CD14-positive monocyte (primary cell): ENCODE measurements around the gene OLFML1. TPM values are rescaled to one million over a fixed set of nuclear protein-coding genes. Genes with fewer than 3 reads are reported as not detected.

Source experiments
- DNase-seq, 3 donors: peaks; one replicate each; pipeline ENCODE4 v3.0.0-alpha.2; 2011 to 2022
- H2AFZ ChIP-seq: 2 replicates; pipeline ENCODE4 v1.6.0; 2012; ENCODE audit warnings: mild to moderate bottlenecking, low read depth, low read length, inconsistent platforms; ENCODE audit not compliant: insufficient read depth, poor library complexity, severe bottlenecking
- H3K27ac ChIP-seq, 2 donors: 1 replicate in 1 of 2; 2 replicates in 1 of 2; pipeline ENCODE4 v1.5.1; 2012 to 2013; ENCODE audit warnings: low read length in 2 of 2, control low read depth in 1 of 2, inconsistent platforms in 1 of 2, low read depth in 1 of 2, mild to moderate bottlenecking in 1 of 2
- H3K27me3 ChIP-seq, 2 donors: one replicate each; pipeline versions ENCODE4 v1.6.0 to v1.6.1; 2011 to 2013; ENCODE audit warnings: low read length in 2 of 2; ENCODE audit not compliant: control insufficient read depth in 2 of 2, insufficient read depth in 2 of 2
- H3K36me3 ChIP-seq, 2 donors: replicated peaks in 1 of 2; 1 replicate in 1 of 2; 2 replicates in 1 of 2; pipeline versions ENCODE4 v1.5.1 to v1.6.1; 2012 to 2013; ENCODE audit warnings: low read length in 2 of 2, control low read depth in 1 of 2, inconsistent platforms in 1 of 2, mild to moderate bottlenecking in 1 of 2; ENCODE audit not compliant: insufficient read depth in 2 of 2, control insufficient read depth in 1 of 2
- H3K4me1 ChIP-seq, 2 donors: 1 replicate in 1 of 2; 2 replicates in 1 of 2; pipeline versions ENCODE4 v1.5.1 to v1.6.1; 2012 to 2013; ENCODE audit warnings: low read length in 2 of 2, control low read depth in 1 of 2, inconsistent platforms in 1 of 2, mild to moderate bottlenecking in 1 of 2, moderate library complexity in 1 of 2; ENCODE audit not compliant: insufficient read depth in 2 of 2, control insufficient read depth in 1 of 2
- H3K4me2 ChIP-seq: replicated peaks from 2 replicates; pipeline ENCODE3; 2012; ENCODE audit warnings: low read length, moderate library complexity, mild to moderate bottlenecking; ENCODE audit not compliant: poor library complexity, severe bottlenecking; ENCODE audit errors: extremely low read depth
- H3K4me3 ChIP-seq, 3 experiments: fragments of 200-600 bp in 1 of 3; sonication (generic) in 1 of 3; replicated peaks in 1 of 3; 1 replicate in 2 of 3; 2 replicates in 1 of 3; pipeline ENCODE4 v1.5.1; 2011 to 2013; ENCODE audit warnings: low read length in 3 of 3, mild to moderate bottlenecking in 3 of 3, control low read depth in 2 of 3, low read depth in 2 of 3, inconsistent platforms in 1 of 3, moderate library complexity in 1 of 3
- H3K79me2 ChIP-seq: 2 replicates; pipeline ENCODE4 v1.6.0; 2012; ENCODE audit warnings: mild to moderate bottlenecking, control low read depth, inconsistent platforms, low read length, moderate library complexity; ENCODE audit not compliant: insufficient read depth
- H3K9ac ChIP-seq: 2 replicates; pipeline ENCODE4 v1.6.0; 2017; ENCODE audit warnings: low read length, mild to moderate bottlenecking; ENCODE audit not compliant: insufficient read depth, poor library complexity, severe bottlenecking
- H3K9me3 ChIP-seq, 2 donors: replicated peaks in 1 of 2; 1 replicate in 1 of 2; 2 replicates in 1 of 2; pipeline versions ENCODE4 v1.5.1 to v1.6.1; 2012 to 2013; ENCODE audit warnings: low read length in 2 of 2, control low read depth in 1 of 2; ENCODE audit not compliant: control insufficient read depth in 1 of 2, insufficient read depth in 1 of 2
- H4K20me1 ChIP-seq: 2 replicates; pipeline ENCODE4 v1.6.0; 2012; ENCODE audit warnings: mild to moderate bottlenecking, low read length, control low read depth, moderate library complexity; ENCODE audit not compliant: insufficient read depth
- H3K27ac Mint-ChIP-seq, 7 donors: one replicate each; pipeline ENCODE4 v1.8.0; 2020; ENCODE audit warnings: mild to moderate bottlenecking in 7 of 7, mixed read lengths in 7 of 7, moderate library complexity in 6 of 7, inconsistent platforms in 2 of 7
- H3K27me3 Mint-ChIP-seq, 3 donors: one replicate each; pipeline ENCODE4 v1.8.0; 2021 to 2022; ENCODE audit warnings: low read depth in 3 of 3, mild to moderate bottlenecking in 3 of 3, mixed read lengths in 3 of 3, moderate library complexity in 3 of 3, inconsistent platforms in 1 of 3
- H3K36me3 Mint-ChIP-seq, 2 donors: one replicate each; pipeline ENCODE4 v1.8.0; 2020; ENCODE audit warnings: mixed read lengths in 2 of 2, inconsistent platforms in 1 of 2, mild to moderate bottlenecking in 1 of 2
- H3K4me1 Mint-ChIP-seq: one replicate; pipeline ENCODE4 v1.8.0; 2020; ENCODE audit warnings: mild to moderate bottlenecking, mixed read lengths
- H3K4me3 Mint-ChIP-seq, 2 donors: one replicate each; pipeline ENCODE4 v1.8.0; 2020; ENCODE audit warnings: mild to moderate bottlenecking in 2 of 2, mixed read lengths in 2 of 2, moderate library complexity in 1 of 2
- H3K9me3 Mint-ChIP-seq, 7 donors: one replicate each; pipeline ENCODE4 v1.8.0; 2020 to 2022; ENCODE audit warnings: mixed read lengths in 7 of 7, mild to moderate bottlenecking in 6 of 7, moderate library complexity in 6 of 7, inconsistent platforms in 2 of 7
- WGBS: methylation state at CpG from one replicate; pipeline ENCODE4 v1.1.5; 2013; ENCODE audit warnings: missing lambda C conversion rate; ENCODE audit not compliant: insufficient coverage; 5-methylcytosine and 5-hydroxymethylcytosine counted together
- intact Hi-C, 2 donors: fragments of 100-400 bp; cut with micrococcal nuclease; formaldehyde crosslinking; loops; one replicate each; pipeline versions ENCODE4 v1.15.0 to v1.15.1; 2023
- polyA plus RNA-seq, 3 donors: library from polyadenylated mRNA; depleted of rRNA in 1 of 3; unstranded in 2 of 3; stranded (reverse) in 1 of 3; fragments of 300-500 nt in 2 of 3; fragments of >200 nt in 1 of 3; fragmentation: Illumina TruSeq in 2 of 3; gene quantifications; 1 replicate in 2 of 3; 2 replicates in 1 of 3; pipeline ENCODE4 v1.2.3, GENCODE V29; 2012 to 2021
- TF ChIP-seq, protein P1 (sequence below): fragments of 200-600 bp; IDR thresholded peaks from one replicate; pipeline ENCODE4 v1.8.0; 2022; ENCODE audit warnings: antibody characterized with exemption, mild to moderate bottlenecking

Gene OLFML1
- polyA plus RNA-seq, 3 donors: 0.11 to 0.17 TPM; not detected in 1

DNA sequence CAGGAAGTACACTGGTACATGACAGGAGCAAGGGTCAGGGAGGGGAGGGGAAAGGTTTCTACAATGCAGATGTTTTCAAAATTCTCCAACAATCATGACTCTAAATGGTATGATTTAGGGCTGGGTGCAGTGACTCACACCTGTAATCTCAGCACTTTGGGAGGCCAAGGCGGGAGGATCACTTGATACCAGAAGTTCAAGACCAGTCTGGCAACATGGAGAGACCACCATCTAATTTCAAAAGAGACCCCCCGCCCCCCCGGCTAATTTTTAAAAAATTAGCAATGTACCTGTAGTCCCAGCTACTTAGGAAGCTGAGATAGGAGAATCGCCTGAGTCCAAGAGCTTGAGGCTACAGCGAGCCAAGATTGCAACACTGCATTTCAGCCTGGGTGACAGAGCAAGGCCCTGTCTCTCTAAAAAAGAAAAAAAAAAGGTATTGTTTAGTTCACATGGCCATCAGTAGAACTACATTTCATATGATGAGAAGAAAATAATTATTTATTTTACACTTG, 15.9 kb upstream of the OLFML1 start:
- H2AFZ ChIP-seq: no peak overlapping the region
- WGBS: 100% methylated on average over 4 of the region's 5 CpGs
- no peak overlapping the region for H3K4me3 Mint-ChIP-seq

DNA sequence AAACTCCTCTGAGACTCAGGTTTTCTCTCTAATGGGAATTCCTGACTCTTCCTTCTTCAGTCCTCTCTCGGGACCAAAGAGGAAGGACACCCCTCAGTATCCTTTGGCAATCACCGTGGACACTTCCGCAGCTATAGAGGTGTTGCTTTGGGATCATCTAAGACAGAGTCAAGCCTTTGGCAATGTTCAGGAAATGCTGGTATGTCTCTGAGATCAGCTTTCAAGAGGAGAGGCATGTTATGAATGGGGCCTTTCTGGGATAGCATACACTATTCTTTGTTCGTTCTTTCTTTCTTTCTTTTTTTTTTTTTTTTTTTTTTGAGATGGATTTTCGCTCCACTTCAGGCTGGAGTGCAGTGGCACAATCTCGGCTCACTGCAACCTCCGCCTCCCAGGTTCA, 14.2 kb upstream of the OLFML1 start:
- Histone ChIP-seq H2AFZ (no peak overlapping the region), H3K9ac (no peak overlapping the region), H3K36me3 (no peaks in the 10 kb centered on the region), H4K20me1 (no peaks in the 10 kb centered on the region), H3K4me1 (no peaks in the 10 kb centered on the region), H3K79me2 (no peaks in the 10 kb centered on the region), H3K4me2 (no peak overlapping the region), H3K4me3 (no peak overlapping the region), H3K27me3 (no peaks in the 10 kb centered on the region), H3K9me3 (no peaks in the 10 kb centered on the region), H3K27ac (no peak overlapping the region)
- WGBS: 100% methylated on average over 1 of the region's 7 CpGs
- Mint-ChIP-seq H3K9me3 (peaks cover 0 to 6% (median 0%) of the 10 kb centered on the region in 7 donors), H3K36me3 (peaks cover 0 to 3% of the 10 kb centered on the region in 2 donors), H3K27me3 (peaks cover 2 to 6% (median 3%) of the 10 kb centered on the region in 3 donors), H3K4me1 (no peaks in the 10 kb centered on the region), H3K27ac (no peak overlapping the region), H3K4me3 (no peak overlapping the region)
- DNase-seq: no peak
- TF ChIP-seq, protein P1, sequence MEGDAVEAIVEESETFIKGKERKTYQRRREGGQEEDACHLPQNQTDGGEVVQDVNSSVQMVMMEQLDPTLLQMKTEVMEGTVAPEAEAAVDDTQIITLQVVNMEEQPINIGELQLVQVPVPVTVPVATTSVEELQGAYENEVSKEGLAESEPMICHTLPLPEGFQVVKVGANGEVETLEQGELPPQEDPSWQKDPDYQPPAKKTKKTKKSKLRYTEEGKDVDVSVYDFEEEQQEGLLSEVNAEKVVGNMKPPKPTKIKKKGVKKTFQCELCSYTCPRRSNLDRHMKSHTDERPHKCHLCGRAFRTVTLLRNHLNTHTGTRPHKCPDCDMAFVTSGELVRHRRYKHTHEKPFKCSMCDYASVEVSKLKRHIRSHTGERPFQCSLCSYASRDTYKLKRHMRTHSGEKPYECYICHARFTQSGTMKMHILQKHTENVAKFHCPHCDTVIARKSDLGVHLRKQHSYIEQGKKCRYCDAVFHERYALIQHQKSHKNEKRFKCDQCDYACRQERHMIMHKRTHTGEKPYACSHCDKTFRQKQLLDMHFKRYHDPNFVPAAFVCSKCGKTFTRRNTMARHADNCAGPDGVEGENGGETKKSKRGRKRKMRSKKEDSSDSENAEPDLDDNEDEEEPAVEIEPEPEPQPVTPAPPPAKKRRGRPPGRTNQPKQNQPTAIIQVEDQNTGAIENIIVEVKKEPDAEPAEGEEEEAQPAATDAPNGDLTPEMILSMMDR: no peak
- intact Hi-C loops: no loop called here

More for the DNA sequence above, 15.9 kb upstream of the OLFML1 start:
- Histone ChIP-seq H3K36me3 (no peaks in the 10 kb centered on the region), H3K4me3 (no peak overlapping the region), H3K9ac (no peak overlapping the region), H4K20me1 (no peaks in the 10 kb centered on the region), H3K27ac (no peak overlapping the region), H3K4me1 (no peaks in the 10 kb centered on the region), H3K9me3 (no peaks in the 10 kb centered on the region), H3K79me2 (no peaks in the 10 kb centered on the region), H3K4me2 (no peak overlapping the region), H3K27me3 (no peaks in the 10 kb centered on the region)
- Mint-ChIP-seq H3K27me3 (peaks cover 0 to 6% (median 3%) of the 10 kb centered on the region in 3 donors), H3K27ac (no peak overlapping the region), H3K9me3 (peaks cover 0 to 9% (median 3%) of the 10 kb centered on the region in 7 donors), H3K36me3 (peaks cover 0 to 3% of the 10 kb centered on the region in 2 donors), H3K4me1 (no peaks in the 10 kb centered on the region)
- intact Hi-C loops: no loop called here
- no peak for DNase-seq
- TF ChIP-seq, protein P1: no peak
